Measurements from ENCODE around the gene MFSD6L. TPM values are rescaled to one million over a fixed set of nuclear protein-coding genes. Genes with fewer than 3 reads are reported as not detected.

MFSD6L gene
- total RNA-seq, 1 donor, result 0.10 TPM

DNA sequence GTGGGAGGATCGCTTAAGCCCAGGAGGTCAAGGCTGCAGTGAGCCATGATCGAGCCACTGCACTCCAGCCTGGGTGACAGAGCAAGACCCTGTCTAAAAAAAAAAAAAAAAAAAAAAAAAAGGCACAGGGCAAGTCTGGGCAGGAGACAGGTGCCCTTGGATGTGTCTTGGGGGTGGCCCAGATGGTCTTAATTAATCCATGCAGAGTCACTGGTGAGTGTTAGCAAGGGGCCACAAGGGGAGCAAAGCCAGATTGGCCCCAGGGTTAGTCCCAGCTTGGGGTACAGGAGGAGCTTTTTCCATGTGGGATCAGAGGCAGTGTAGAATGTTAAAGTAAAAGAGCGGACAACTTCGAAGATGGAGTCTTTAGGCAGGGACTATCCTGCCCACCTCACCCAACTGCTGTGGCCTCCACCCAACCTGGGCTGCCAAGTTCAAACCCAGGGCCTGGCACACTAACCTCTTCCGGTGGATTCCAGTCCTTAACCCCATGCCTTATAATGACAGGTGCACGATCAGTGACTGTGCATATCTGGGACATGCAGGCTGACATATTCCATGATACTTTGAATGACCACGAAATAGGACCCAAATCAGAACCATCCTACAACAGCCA is 32.2 kb upstream of the MFSD6L start:
- Histone ChIP-seq H3K4me3 (ENCODE audit: low read length) (no peak overlapping the region), H3K27me3 (ENCODE audit: insufficient read depth, low read length) (no peaks in the 10 kb centered on the region), H3K9me3 (ENCODE audit: low read depth, low read length) (no peaks in the 10 kb centered on the region), H3K4me1 (ENCODE audit: insufficient read depth, low read length) (no peaks in the 10 kb centered on the region)

DNA sequence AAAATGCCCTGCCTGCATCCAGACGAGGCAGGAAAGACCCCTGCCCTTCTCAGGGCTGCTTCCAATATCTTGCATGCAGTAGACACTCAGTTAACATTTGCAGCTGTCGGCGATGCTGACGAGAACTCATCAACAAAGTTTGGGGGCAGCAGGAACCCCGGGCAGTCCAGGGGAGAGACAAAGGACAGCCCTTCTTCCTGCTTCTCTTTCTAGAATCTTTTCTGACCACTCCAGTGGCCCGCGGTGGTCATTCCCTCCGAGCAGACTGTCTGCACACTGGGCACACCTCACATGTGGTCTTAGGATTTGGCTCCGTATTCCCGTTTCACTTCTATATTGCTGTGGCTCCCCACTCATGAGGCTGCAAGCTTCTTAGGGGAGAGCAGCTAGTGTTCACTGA is 31.0 kb upstream of the MFSD6L start:
- H3K4me1 ChIP-seq (ENCODE audit: insufficient read depth, low read length), result no peaks in the 10 kb centered on the region
- H3K27me3 ChIP-seq (ENCODE audit: insufficient read depth, low read length), result no peaks in the 10 kb centered on the region
- no peak overlapping the region for H3K4me3 ChIP-seq (ENCODE audit: low read length)
- H3K9me3 ChIP-seq (ENCODE audit: low read depth, low read length), result no peaks in the 10 kb centered on the region

DNA sequence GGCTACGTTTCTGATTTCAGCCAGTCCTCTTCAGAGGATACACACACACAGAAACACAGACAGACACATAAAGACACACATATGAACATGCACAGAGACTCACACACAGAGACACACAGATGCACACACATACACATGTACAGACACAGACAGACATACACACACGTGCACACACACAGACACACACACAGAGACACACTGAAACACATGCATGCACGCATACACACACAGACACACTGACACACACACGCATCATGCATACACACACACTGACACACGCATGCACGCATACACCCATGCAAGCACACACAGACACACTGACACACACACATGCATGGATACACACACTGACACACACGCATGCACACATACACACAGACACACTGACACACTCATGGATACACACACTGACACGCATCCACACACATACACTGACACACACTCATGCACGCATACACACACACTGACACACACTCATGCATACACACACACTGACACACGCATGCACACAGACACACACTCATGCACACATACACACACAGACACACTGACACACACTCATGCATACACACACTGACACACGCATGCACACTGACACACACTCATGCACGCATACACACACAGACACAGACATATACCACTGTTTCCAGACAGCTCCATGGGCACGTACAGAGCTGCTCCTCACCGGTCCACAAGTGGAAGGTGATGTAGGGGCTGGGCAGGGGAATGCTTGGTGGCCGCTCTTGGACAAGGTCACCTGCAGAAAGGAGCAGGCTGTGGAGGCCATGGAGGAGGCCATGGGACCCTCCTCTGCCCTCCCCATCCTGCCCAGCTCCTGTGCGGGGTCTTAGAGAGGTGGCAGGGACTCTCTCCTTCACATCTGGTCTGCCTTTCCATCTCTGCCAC is 30.1 kb upstream of the MFSD6L start:
- Histone ChIP-seq H3K9me3 (ENCODE audit: low read depth, low read length) (no peaks in the 10 kb centered on the region), H3K4me1 (ENCODE audit: insufficient read depth, low read length) (no peaks in the 10 kb centered on the region), H3K27me3 (ENCODE audit: insufficient read depth, low read length) (no peaks in the 10 kb centered on the region), H3K4me3 (ENCODE audit: low read length) (no peak overlapping the region)

DNA sequence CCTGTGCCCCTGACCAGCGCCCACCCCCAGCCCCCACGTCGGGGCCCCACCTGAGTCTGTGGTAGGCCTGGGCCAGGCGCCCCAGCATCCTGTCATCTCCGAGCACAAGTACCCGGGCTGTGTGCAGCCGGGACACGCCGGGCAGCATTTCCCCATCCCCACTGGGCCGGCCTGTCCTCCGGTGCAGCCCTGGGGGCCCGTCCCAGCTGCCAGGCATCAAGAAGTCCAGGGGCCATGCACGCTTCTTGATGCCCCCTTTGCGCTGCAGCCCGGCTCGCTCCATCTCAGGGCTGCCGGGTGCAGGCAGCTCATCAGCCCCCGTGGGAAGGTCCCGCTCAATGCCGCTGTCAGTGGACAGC is 29.3 kb upstream of the MFSD6L start:
- H3K9me3 ChIP-seq (ENCODE audit: low read depth, low read length), result no peaks in the 10 kb centered on the region
- H3K4me1 ChIP-seq (ENCODE audit: insufficient read depth, low read length), result no peaks in the 10 kb centered on the region

DNA sequence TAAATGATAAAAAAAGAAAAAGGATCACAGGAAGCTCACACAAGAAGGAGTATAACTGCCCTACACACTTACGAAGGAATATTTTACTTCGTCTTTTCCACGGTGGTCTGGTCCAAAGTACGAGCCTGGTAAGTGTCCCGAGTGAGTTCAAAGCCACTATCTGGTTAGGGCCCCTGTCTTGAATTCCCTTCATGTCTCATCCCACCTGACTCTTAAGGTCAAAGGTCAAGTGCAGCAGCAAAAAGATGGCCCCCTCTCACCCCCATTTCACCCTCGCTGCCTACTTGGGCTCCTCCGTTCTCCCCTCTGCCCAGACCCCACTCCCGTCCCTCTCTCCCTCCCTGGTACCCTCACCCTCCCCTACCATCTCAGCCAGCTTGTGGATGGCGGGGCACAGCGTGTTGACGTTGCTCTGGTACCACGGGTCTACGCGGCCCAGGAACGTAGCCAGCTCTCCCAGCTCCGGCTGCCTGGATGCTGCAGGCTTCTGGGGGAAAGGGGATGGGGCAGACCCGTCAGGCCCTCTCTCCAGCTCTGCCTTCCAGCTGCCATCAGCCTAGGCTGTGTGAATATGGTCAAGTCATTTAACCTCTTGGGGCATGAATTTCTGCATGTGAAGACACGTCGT is 27.8 kb upstream of the MFSD6L start:
- H3K9me3 ChIP-seq (ENCODE audit: low read depth, low read length), result no peaks in the 10 kb centered on the region
- H3K27me3 ChIP-seq (ENCODE audit: insufficient read depth, low read length), result no peaks in the 10 kb centered on the region
- no peaks in the 10 kb centered on the region for H3K4me1 ChIP-seq (ENCODE audit: insufficient read depth, low read length)
- H3K4me3 ChIP-seq (ENCODE audit: low read length), result no peak overlapping the region

More for the DNA sequence above, 29.3 kb upstream of the MFSD6L start:
- Histone ChIP-seq H3K4me3 (ENCODE audit: low read length) (no peak overlapping the region), H3K27me3 (ENCODE audit: insufficient read depth, low read length) (no peaks in the 10 kb centered on the region)

DNA sequence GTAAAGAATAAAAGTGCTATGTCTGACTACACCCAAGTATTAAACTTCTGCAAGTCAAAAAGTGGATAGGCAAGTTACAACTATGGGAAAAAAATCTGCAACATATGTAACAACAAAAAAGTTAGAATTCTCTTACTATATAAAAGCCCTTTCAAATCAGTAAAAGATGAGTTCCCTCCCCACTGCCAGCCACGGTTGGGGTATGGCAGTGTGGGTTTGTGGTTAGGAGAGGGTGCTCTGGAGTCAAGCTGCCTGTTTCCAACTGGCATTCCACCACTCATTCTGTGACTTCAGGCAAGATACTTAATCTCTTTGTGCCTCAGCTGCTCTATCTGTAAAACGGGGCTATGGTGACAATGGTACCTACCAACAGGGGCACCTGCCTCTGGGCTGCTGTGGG is 26.6 kb upstream of the MFSD6L start:
- H3K27me3 ChIP-seq (ENCODE audit: insufficient read depth, low read length), result no peaks in the 10 kb centered on the region
- H3K4me1 ChIP-seq (ENCODE audit: insufficient read depth, low read length), result no peaks in the 10 kb centered on the region
- no peak overlapping the region for H3K4me3 ChIP-seq (ENCODE audit: low read length)
- no peaks in the 10 kb centered on the region for H3K9me3 ChIP-seq (ENCODE audit: low read depth, low read length)

DNA sequence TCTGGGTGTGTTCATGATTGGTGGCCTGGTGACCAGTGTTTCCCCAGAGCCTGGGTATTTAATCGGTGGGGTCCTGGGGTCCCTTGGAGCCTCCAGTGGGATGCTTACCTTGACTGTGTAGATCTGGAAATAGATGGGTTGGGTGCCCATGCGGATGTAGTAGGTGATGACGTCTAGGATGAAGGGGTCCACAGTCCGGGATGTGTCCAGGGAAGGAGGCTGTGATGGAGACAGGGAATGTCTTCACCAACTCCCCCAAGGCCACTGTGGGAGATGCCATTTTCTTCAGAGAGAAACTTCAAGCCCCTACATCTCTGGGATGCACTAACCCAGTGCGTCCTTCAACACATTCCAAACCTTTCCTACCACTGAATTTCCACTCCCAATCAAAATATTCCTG is 24.1 kb upstream of the MFSD6L start:
- H3K4me1 ChIP-seq (ENCODE audit: insufficient read depth, low read length), result no peaks in the 10 kb centered on the region
- H3K9me3 ChIP-seq (ENCODE audit: low read depth, low read length), result no peaks in the 10 kb centered on the region
- H3K4me3 ChIP-seq (ENCODE audit: low read length), result no peak overlapping the region
- no peaks in the 10 kb centered on the region for H3K27me3 ChIP-seq (ENCODE audit: insufficient read depth, low read length)

DNA sequence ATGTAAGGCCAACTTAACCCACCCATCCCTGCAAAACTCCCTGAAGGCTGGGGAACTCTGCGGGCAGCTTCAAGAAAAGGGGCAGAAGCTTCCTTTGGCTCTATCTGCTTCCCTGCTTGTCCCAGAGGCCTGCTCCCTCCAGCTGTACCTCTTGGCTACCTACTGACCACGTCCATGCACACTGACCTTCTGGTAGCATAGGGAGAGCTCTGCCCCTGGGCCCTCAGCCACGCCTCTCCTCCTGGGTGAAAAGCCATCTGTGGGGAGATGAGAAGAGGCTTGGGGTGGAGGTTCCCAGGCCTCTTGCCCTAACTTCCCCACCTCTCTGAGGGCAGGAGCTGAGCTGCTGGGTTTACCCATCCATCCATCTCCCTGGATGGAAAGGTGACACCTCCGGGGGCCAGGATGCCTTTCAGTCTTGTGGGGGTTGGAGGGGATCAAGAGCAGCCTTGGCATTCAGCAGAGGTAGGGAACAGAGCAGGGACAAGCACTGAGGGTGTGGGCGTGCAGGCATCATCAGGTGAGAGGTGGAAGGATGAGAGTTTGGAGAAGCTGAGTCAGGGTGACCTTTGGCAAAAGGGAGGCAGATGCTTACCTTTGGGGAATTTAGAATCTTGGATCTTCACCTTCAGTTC is 23.4 kb upstream of the MFSD6L start:
- Histone ChIP-seq H3K4me1 (ENCODE audit: insufficient read depth, low read length) (no peaks in the 10 kb centered on the region), H3K9me3 (ENCODE audit: low read depth, low read length) (no peaks in the 10 kb centered on the region), H3K27me3 (ENCODE audit: insufficient read depth, low read length) (no peaks in the 10 kb centered on the region), H3K4me3 (ENCODE audit: low read length) (no peak overlapping the region)

DNA sequence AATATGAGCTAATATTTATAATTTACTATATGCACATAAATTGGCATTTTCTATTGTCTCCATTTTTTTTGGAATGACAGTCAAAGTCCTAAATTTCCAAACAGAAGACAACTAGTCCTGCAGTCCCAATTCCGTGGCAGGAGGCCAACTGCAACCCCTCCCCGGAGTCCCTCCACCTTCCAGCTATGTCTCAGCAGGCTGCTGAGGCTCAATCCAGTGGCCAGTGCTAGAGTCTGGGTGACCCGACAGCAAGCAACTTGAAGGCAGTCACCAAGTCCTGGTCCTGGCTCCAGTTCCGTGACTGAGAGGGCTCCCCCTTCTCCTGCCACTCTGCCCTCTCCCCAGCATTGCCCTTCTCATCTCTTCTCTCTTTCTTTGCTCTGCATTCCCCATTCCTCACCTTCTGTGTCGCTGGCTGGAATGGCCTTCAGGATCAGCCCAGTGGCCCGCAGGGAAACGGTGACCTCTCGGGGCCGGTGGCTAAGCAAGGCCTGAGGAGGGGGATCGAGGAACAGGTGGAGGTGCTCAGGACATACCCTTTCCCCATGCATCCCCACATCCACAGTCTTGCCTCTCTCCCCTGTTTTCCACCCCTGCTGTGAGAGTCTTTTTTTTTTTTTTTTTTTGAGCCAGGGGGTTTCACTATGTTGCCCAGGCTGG is 22.4 kb upstream of the MFSD6L start:
- no peak overlapping the region for H3K4me3 ChIP-seq (ENCODE audit: low read length)

DNA sequence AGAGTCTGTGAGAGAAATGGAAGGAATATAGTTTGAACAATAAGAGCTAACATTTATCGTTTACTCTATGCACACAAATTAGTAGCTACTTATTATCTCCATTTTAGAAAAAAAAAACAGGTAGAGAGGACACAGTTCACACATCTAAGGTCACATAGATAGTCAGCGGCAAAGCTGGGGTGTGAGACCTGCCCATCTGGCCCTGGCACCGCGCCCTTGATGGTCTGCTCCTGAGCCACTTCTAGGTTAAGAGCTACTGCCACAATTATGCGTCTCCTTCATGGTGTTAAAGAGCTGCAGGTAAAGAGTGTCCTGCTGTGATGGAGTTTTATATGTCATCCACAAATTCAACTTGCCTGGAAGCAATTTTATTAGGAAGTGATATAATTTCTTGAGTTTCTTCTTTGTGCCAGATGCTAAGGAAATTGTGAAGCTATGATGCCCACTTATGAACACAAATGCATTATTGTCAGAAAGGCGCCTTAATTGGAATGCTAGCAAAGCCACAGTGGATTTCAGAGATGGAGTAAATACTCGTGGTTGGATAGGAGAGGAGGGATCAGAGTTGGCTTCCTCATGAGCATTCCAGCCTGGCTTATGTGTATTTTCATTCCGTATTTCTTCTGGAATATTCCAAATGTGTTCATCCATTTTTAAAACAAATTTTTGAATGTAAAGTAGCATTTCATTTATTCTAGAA is 21.3 kb upstream of the MFSD6L start:
- Histone ChIP-seq H3K27me3 (ENCODE audit: insufficient read depth, low read length) (no peaks in the 10 kb centered on the region), H3K4me3 (ENCODE audit: low read length) (no peak overlapping the region), H3K9me3 (ENCODE audit: low read depth, low read length) (no peaks in the 10 kb centered on the region), H3K4me1 (ENCODE audit: insufficient read depth, low read length) (no peaks in the 10 kb centered on the region)

More for the DNA sequence above, 22.4 kb upstream of the MFSD6L start:
- no peaks in the 10 kb centered on the region for H3K4me1 ChIP-seq (ENCODE audit: insufficient read depth, low read length)
- no peaks in the 10 kb centered on the region for H3K27me3 ChIP-seq (ENCODE audit: insufficient read depth, low read length)
- H3K9me3 ChIP-seq (ENCODE audit: low read depth, low read length), result no peaks in the 10 kb centered on the region

DNA sequence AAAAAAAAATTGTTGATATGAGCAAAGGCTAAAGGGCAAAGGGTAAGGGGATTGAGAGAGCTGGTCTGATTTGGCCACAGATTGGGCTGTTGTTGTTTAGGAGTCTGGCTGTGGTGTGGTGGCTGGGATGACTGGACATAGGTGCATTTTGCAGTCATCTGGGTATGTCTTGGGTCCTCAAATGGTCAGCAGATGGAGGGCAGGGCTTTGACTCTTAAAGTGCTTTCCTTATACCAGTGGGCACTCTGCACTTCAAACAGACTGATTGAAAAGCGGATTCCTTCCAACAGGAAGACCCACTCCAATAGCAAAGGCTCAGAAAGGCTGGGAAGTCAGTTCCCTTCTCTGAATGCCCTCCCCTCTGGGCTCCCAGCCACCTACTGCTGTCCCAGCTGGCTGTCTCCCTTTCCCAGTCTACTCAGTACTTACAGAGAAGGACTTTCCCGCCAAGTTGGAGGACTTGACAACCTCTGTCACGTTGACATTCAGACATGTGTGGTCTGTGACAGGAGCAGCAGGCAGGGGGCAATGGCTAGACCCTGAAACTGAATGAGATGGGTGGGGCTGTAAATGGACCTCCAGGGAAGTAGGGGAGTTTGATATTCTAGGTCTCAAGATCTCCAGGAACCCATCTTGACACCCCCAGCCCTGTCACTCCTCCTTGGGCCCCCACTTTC is 19.6 kb upstream of the MFSD6L start:
- no peaks in the 10 kb centered on the region for H3K9me3 ChIP-seq (ENCODE audit: low read depth, low read length)
- H3K4me3 ChIP-seq (ENCODE audit: low read length), result no peak overlapping the region
- H3K27me3 ChIP-seq (ENCODE audit: insufficient read depth, low read length), result no peaks in the 10 kb centered on the region
- H3K4me1 ChIP-seq (ENCODE audit: insufficient read depth, low read length), result no peaks in the 10 kb centered on the region

DNA sequence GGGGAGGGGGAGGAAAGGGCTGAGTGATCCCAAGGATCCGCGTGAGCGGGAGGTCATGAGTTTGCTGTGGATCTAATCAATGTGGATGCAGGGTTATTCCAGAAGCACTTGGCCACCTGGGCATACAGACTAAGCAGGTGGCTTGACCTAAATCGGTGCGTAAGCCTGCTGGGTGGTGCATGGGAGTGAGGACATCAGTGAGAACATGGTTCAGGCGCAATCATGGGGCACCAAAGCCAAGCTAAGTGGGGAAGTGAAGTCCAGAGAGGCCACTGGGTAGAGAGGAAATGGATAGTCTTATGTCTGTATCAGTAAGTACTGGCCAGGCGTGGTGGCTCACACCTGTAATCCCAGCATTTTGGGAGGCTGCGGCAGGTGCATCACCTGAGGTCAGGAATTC is 18.9 kb upstream of the MFSD6L start:
- H3K9me3 ChIP-seq (ENCODE audit: low read depth, low read length), result no peaks in the 10 kb centered on the region
- no peak overlapping the region for H3K4me3 ChIP-seq (ENCODE audit: low read length)
- no peaks in the 10 kb centered on the region for H3K4me1 ChIP-seq (ENCODE audit: insufficient read depth, low read length)
- H3K27me3 ChIP-seq (ENCODE audit: insufficient read depth, low read length), result no peaks in the 10 kb centered on the region

DNA sequence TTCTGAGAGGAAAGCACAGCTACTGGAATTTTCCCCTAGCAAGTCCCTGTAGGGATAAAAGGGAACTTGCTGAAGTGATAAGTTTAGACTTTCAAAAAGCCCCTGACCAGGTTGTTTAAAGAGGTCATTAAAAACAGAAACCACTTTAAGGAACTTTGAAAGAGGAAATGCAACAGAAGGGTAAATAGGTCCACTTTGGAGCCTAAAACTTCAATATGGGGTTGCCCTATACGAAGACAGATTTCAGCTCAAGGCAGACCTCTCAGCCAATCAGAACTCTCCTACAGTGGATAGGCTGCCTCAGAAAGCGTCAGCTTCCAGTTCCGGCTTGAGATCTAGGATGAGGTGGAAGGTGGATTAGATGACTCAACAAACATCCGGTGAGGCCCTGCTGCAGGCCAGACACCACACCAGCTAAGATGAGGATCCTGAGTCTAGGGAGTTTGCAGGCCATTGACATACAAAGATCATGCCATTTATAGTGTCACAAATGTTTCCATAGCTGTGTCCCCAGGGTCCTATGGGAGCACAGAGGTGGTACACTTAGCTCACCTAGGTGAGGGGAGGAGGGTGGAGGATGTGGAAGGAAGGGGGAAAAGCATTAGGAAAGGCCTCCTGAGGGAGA is 7.9 kb upstream of the MFSD6L start:
- H3K4me3 ChIP-seq (ENCODE audit: low read length), result no peak overlapping the region
- H3K4me1 ChIP-seq (ENCODE audit: insufficient read depth, low read length), result peaks cover 21% of the 10 kb centered on the region
- H3K27me3 ChIP-seq (ENCODE audit: insufficient read depth, low read length), result no peaks in the 10 kb centered on the region
- H3K9me3 ChIP-seq (ENCODE audit: low read depth, low read length), result no peaks in the 10 kb centered on the region

Measured in mononuclear cell (primary cell).